ENCODE measurements around the gene TAF1A. TPM values are rescaled to one million over a fixed set of nuclear protein-coding genes. Genes with fewer than 3 reads are reported as not detected.
"Not testable (repeated sequence)": the region's sequence is repeated elsewhere in the genome, so short reads cannot be mapped to it uniquely, and the experiment has no call there.

TAF1A gene
- total RNA-seq, 4 donors from 2014 or later: 2.2 to 4.8 (median 3.7) TPM

DNA sequence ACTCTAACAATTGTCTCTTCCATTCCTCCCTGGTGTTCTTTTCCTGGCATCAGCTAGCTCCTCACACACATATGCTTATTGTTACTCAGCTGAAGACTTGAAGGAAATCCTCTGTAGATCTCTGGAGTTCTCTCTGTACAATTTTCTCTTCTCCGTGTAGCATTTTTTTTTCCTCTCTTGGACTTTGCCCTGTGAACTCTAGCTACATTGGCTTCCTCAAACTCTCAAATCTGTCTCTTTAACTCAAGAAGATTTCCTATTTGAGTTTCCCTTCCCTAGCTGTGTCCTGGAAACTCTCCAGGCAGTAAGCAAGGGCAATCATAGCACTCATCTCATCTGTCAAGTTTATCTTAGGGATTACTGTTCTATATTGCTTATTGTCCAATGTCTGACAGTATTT, 23.9 kb upstream of the TAF1A start:
- Histone ChIP-seq H3K36me3 (no peaks in the 10 kb centered on the region), H3K4me1 (peaks cover 0 to 10% (median 0%) of the 10 kb centered on the region in 3 donors), H3K4me3 (no peak overlapping the region), H3K9me3 (no peaks in the 10 kb centered on the region), H3K27ac (no peak overlapping the region), H3K27me3 (no peaks in the 10 kb centered on the region)
- TF ChIP-seq POLR2A (IDR thresholded peaks at IDR 0.05) (no peak), EP300 (IDR thresholded peaks at IDR 0.05) (no peak), POLR2AphosphoS5 (IDR thresholded peaks at IDR 0.05) (no peak)
- TF ChIP-seq, protein P1, sequence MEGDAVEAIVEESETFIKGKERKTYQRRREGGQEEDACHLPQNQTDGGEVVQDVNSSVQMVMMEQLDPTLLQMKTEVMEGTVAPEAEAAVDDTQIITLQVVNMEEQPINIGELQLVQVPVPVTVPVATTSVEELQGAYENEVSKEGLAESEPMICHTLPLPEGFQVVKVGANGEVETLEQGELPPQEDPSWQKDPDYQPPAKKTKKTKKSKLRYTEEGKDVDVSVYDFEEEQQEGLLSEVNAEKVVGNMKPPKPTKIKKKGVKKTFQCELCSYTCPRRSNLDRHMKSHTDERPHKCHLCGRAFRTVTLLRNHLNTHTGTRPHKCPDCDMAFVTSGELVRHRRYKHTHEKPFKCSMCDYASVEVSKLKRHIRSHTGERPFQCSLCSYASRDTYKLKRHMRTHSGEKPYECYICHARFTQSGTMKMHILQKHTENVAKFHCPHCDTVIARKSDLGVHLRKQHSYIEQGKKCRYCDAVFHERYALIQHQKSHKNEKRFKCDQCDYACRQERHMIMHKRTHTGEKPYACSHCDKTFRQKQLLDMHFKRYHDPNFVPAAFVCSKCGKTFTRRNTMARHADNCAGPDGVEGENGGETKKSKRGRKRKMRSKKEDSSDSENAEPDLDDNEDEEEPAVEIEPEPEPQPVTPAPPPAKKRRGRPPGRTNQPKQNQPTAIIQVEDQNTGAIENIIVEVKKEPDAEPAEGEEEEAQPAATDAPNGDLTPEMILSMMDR (IDR thresholded peaks at IDR 0.05): no peak
- WGBS, 2 donors (ENCODE audit: low coverage in 1 of 2): 45 to 58% methylated on average over 1 of the region's 1 CpG
- no peak for ATAC-seq

DNA sequence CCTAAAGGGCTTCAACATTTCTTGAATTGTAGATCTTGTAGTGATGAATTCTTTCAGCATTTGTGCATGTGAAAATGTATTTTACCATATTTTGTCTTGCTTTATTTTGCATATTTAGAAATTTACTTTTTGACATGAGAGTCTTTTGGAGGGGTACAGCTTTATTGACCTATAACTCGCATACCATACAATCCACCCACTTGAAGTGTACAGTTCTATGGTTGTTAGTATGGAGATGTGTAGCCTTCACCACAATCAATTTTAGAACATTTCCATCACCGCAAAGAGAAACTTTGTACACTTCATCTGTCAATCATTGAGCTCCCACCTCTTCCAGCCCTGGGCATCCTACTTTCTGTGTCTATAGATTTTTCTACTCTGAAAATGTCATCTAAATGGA, 21.0 kb upstream of the TAF1A start:
- WGBS, 2 donors (ENCODE audit: low coverage in 1 of 2): 91 to 100% methylated on average over 2 of the region's 2 CpGs
- H3K36me3 ChIP-seq: no peaks in the 10 kb centered on the region
- no peaks in the 10 kb centered on the region for H3K9me3 ChIP-seq
- no peaks in the 10 kb centered on the region for H3K27me3 ChIP-seq
- H3K4me1 ChIP-seq: no peaks in the 10 kb centered on the region
- H3K4me3 ChIP-seq: no peak overlapping the region
- TF ChIP-seq POLR2AphosphoS5 (IDR thresholded peaks at IDR 0.05) (no peak), POLR2A (IDR thresholded peaks at IDR 0.05) (no peak)
- no peak for ATAC-seq
- H3K27ac ChIP-seq: no peak overlapping the region

DNA sequence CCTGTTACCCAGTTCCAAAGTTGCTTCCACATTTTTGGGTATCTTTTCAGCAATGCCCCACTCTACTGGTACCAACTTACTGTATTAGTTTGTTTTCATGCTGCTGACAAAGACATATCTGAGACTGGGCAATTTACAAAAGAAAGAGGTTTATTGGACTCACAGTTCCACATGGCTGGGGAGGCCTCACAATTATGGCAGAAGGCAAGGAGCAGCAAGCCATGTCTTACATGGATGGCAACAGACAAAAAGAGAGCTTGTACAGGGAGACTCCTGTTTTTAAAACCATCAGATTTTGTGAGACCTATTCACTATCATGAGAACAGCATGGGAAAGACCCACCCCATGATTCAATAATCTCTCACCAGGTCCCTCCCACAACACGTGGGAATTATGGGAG, 19.4 kb upstream of the TAF1A start:
- H3K4me1 ChIP-seq, H3K4me3 ChIP-seq, ATAC-seq, H3K27ac ChIP-seq, H3K9me3 ChIP-seq, H3K27me3 ChIP-seq, H3K36me3 ChIP-seq: not testable (repeated sequence)
- WGBS, 2 donors (ENCODE audit: low coverage in 1 of 2): 38 to 57% methylated on average over 1 of the region's 1 CpG

DNA sequence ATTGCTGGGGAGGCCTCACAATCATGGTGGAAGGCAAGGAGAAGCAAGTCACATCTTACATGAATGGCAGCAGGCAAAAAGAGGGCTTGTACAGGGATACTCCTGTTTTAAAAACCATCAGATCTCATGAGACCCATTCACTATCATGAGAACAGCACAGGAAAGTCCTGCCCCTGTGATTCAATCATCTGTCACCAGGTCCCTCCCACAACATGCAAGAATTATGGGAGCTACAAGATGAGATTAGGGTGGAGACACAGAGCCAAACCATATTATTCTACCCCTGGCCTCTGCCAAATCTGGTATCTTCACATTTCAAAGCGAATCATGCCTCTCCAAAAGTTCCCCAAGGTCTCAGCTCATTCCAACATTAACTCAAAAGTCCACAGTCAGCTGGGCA, 17.0 kb upstream of the TAF1A start:
- no peaks in the 10 kb centered on the region for H3K4me1 ChIP-seq
- no peaks in the 10 kb centered on the region for H3K36me3 ChIP-seq
- H3K9me3 ChIP-seq: no peaks in the 10 kb centered on the region
- 71% methylated on average over 1 of the region's 1 CpG; no CpG with 5 or more reads in 1 of the 2 donors for WGBS, 2 donors (ENCODE audit: low coverage in 1 of 2)
- no peak for TF ChIP-seq EP300 (IDR thresholded peaks at IDR 0.05)
- H3K27ac ChIP-seq: no peak overlapping the region
- H3K27me3 ChIP-seq: no peaks in the 10 kb centered on the region
- ATAC-seq: no peak
- no peak overlapping the region for H3K4me3 ChIP-seq

DNA sequence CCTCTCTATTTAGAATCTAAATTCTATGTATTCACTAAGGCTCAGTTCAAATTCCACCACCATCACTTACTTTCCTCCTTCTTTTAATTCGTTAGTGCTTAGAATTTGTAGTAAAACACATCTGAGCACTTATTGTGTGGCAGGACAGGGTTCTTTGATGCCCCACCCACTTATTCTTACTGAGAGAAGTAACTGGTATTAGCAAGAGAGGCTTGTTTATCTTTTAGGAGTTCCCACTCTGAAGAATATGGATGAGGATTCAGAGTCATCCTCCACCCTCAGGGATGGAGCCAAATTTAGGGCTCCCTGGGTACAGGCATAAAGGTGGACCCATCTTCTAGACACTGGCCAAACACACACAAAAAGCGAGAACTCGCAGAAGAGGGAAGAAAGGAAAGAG, 11.5 kb upstream of the TAF1A start:
- TF ChIP-seq POLR2AphosphoS5 (IDR thresholded peaks at IDR 0.05): no peak
- no peak for TF ChIP-seq POLR2A (IDR thresholded peaks at IDR 0.05)
- TF ChIP-seq, protein P1 (IDR thresholded peaks at IDR 0.05): no peak
- TF ChIP-seq EP300 (IDR thresholded peaks at IDR 0.05): no peak

DNA sequence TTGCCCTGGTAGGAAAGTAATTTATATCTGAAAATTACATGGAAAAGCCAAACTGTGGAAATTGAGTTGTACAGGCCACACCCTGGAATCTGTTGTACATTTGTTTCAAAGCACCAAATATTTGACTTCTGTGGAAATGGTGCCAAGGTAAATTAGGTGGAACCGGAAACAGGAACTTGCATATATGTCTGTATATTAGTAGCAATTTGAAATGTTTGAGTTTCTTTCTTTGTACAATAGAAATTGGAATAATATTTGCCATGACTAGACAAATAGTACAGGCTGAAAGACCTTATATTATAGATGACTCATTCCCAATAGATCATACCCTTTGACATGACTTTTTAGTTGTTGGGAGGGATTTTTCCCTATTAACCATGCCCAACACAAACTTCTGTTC, 10.5 kb upstream of the TAF1A start:
- Histone ChIP-seq H3K4me1 (no peaks in the 10 kb centered on the region), H3K9me3 (no peaks in the 10 kb centered on the region), H3K27me3 (no peaks in the 10 kb centered on the region), H3K4me3 (no peak overlapping the region), H3K36me3 (no peaks in the 10 kb centered on the region), H3K27ac (no peak overlapping the region)
- TF ChIP-seq, protein P1 (IDR thresholded peaks at IDR 0.05): no peak
- TF ChIP-seq POLR2AphosphoS5 (IDR thresholded peaks at IDR 0.05) (no peak), EP300 (IDR thresholded peaks at IDR 0.05) (no peak)
- ATAC-seq: no peak
- WGBS, 2 donors (ENCODE audit: low coverage in 1 of 2): 53 to 89% methylated on average over 1 of the region's 1 CpG

More for the DNA sequence above, 11.5 kb upstream of the TAF1A start:
- no peak overlapping the region for H3K27ac ChIP-seq
- H3K27me3 ChIP-seq: no peaks in the 10 kb centered on the region
- H3K9me3 ChIP-seq: no peaks in the 10 kb centered on the region
- no peaks in the 10 kb centered on the region for H3K4me1 ChIP-seq
- 58 to 79% methylated on average over 2 to 3 of the region's 3 CpGs for WGBS, 2 donors (ENCODE audit: low coverage in 1 of 2)
- ATAC-seq: no peak
- no peaks in the 10 kb centered on the region for H3K36me3 ChIP-seq
- H3K4me3 ChIP-seq: no peak overlapping the region

DNA sequence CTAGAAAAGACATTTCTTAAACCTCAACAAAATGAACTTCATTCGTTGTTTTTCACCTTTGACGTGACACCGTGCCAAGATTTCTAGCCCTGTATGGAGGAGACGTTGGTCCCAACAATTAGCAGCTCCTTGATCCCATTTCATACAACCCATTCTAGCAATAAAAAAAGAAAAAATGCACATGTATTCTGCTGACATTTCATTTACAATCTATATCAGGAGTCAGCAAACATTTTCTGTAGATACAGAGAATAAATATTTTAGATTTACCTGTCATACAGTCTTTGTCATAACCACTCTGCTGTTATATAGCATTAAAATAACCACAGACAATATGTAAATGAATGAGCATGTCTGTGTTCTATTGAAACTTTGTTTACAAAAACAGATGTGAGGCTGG, 7.0 kb upstream of the TAF1A start:
- 80 to 82% methylated on average over 4 of the region's 4 CpGs for WGBS, 2 donors (ENCODE audit: low coverage in 1 of 2)
- no peaks in the 10 kb centered on the region for H3K9me3 ChIP-seq
- no peak overlapping the region for H3K27ac ChIP-seq
- H3K27me3 ChIP-seq: no peaks in the 10 kb centered on the region
- H3K36me3 ChIP-seq: no peaks in the 10 kb centered on the region
- no peaks in the 10 kb centered on the region for H3K4me1 ChIP-seq
- TF ChIP-seq, protein P1 (IDR thresholded peaks at IDR 0.05): no peak
- no peak for TF ChIP-seq POLR2A (IDR thresholded peaks at IDR 0.05)
- no peak for TF ChIP-seq POLR2AphosphoS5 (IDR thresholded peaks at IDR 0.05)
- no peak for TF ChIP-seq EP300 (IDR thresholded peaks at IDR 0.05)
- no peak for ATAC-seq
- H3K4me3 ChIP-seq: no peak overlapping the region

Data from gastroesophageal sphincter (tissue), 4 donors.